ELR (cell line): Measurements from ENCODE around the gene UGGT1.
A peak's percentile ranks its signal among the peaks of the same experiment; 100 is the strongest.
"Not testable (repeated sequence)": the region's sequence is repeated elsewhere in the genome, so short reads cannot be mapped to it uniquely, and the experiment has no call there.

Source experiments
- DNase-seq: peaks from one replicate; pipeline ENCODE4 v3.0.0-alpha.2; 2015; ENCODE audit warnings: low read depth

Gene UGGT1

DNA sequence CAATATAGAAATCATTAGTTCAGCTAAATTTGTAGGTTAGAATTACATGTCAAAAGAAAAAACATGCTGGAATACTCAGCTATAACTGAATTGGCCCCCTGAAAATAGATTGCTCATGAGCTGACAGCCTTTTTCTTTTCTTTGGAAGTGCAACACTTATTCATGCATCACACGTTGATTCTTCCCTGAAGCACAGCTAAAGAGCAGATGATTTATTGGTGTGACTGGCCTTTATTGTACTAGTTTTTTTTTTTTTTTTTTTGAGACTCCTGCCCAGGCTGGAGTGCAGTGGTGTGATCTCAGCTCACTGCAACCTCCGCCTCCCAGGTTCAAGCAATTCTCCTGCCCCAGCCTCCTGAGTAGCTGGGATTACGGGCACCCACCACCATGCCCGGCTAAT lies 83.1 kb downstream of the UGGT1 start:
- not testable (repeated sequence) for DNase-seq

DNA sequence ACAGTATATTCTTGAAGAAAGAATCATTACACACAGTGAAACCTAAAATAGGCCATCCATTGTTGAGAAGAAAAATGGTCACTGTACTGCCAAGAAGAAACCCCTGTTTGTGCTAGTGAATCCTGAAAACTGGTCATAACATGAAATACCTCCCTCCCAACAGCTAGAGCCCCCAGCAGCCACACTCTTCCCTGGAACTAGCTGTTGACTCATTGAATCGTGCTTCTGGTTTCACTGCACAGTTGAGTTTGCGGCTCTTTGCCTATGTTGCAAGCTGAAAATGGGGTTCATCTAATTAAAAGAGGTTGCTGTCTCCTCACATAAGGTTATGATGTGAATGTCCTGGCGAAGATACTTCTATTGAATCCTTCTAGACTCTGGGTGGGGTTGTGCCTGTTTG lies 86.3 kb downstream of the UGGT1 start:
- no peak for DNase-seq

DNA sequence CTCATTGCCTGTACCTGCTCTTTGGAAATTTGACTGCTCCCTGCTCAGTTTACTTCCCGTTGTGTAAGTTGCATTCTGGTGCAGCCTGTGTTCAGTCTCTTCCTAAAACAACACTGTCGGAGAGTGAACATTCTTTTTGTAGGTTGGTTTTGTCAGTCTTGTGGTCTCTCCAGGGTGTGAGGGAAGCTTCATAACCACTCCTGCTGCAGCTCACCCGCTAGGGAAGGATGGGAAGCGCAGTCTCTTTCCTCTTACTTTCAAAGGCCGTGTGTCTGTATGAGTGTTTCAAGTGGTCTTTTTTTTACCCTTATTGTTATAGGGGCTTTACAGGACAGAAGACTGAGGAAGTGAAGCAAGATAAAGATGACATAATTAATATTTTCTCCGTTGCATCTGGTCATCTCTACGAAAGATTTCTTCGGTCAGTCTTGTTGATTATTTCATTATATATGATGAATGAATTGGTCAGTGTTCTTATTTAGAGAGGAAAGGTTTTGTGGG lies 87.2 kb downstream of the UGGT1 start:
- no peak for DNase-seq

DNA sequence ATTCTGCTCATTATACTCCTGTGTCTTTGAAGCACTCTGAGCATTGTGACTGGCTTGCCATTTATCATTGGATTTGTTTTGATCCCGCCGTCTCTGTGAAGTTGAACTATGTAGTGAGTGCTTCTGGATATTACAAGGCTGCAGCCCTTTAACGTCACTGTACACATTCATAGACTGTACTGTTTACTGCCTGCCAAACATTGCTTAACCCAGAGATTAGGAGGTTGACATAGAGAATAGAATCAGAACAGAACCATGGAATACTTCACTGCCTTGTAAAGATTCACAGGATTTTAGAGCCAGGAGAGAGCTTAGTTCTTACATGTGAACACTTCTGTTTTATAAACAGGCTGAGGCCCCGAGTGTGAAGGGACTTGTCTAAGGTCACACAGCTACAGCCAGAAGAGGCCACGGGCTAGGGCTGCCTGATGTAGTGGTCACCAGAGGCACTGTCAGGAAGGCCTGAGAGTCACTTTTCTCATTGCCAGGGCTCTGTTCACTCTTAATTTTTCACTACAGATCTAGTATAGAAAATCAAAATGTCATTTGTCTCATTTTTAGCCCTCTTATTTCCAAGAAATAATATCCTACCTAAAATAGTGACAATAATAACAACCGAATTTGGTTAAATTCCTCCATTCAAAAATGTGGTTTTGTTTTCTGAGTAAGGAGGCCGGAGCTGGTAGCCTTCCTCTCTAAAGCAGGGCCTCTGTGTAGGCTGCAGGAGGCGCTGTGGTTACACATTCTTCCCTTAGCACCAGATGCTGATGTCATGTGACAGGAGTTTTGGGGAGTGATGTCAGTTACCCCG lies 87.9 kb downstream of the UGGT1 start:
- peak; percentile 70 for DNase-seq

DNA sequence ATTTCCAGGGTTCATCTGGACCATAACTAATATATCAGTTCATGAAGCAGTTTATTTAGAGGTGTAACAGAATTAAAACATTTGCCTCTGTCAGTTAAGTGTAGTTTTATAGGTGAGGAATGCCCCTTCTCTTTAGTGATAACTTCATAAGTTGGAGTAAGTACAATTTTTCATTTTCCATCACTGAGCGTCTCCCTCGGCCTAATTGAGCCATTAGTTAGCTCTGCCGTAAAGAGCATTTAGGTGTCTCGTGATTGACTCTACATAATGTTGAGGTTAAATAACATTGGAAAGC lies 88.4 kb downstream of the UGGT1 start:
- DNase-seq: no peak

DNA sequence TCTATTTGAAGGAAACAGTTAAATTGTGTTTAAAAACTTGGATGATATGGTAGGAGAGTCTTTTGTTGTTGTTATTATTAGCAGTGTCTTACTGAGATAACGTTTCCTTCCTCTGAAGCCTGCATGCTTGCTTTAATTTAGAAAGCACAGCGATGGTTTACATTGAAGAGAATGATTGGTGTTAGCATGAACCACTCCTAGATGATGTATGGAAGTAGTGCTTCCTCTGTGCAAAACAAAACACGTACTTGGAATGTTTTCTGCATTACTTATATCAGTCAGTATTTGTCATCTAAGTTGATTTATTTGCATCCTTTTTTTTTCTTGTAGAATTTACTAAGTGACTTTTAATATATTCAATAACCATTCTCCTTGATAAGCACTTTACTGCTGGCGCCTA lies 89.0 kb downstream of the UGGT1 start:
- peak; percentile 51 for DNase-seq

DNA sequence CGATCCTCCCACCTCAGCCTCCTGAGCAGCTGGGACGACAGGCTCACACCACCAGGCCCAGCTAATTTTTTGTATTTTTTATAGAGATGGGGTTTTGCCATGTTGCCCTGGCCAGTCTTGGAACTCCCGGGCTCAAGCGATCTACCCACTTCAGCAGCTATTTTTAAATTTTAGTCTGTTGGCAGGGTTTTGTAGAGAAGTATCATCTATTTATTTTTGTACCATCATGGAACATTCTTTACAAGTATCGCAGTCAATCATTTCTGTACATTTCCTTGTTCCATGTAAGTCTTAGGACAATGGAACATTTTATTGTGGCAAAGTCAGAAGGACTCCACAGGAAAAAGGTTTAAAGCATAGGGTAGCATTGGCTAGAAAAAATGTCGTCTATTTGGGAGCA lies 94.6 kb downstream of the UGGT1 start:
- no peak for DNase-seq

DNA sequence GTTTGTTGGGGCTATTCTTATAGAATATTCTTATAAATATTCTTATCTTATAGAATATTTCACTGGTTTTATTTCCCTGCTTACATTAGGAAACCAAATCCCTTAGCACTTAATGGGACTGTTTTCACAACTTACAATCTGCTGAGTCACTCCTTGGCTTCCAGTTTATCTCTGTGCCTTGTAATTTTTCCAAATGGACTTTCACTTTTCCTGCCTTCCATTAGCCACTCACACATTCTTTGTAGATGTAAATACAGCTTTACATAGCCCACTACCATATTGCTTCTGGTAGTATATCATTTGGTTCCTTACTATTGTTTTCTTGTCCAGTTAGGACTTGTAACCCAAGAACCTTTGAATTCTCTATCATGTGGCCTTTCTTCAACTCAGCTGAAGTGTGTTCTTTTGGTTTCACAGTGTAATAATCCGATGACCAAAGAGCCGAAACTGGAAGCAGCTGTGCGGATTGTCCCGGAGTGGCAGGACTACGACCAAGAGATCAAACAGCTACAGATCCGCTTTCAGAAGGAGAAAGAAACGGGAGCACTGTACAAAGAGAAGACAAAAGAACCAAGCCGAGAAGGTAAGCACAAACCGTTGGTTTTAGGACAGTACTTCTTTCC lies 96.1 kb downstream of the UGGT1 start:
- peak; percentile 15 for DNase-seq

DNA sequence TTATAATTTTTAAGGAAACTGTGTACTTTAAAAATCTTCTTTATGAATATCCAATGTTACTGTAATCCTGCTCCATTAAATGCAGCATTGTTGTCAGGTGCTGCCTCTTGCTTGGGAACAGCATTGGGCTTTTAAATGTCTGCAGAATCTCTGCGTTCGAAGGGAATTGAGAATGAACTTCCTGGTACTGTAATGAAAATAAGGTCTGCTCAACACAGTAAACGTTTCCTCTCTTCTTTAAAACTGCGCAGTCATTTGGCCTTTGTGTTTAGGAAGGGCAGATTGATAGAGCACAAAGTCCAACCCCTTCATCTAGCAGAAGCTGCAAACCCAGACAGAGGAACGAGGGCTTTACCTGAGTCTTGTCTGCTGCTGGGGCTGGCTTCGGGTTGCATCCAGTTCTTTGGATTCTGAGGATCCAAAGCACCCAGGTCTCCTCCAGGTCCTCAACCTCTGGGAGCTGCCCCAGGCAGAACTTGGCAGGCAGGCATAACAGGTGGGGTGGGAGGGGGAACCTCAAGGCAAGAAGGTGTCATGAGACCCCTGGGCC lies 104.5 kb downstream of the UGGT1 start:
- no peak for DNase-seq

DNA sequence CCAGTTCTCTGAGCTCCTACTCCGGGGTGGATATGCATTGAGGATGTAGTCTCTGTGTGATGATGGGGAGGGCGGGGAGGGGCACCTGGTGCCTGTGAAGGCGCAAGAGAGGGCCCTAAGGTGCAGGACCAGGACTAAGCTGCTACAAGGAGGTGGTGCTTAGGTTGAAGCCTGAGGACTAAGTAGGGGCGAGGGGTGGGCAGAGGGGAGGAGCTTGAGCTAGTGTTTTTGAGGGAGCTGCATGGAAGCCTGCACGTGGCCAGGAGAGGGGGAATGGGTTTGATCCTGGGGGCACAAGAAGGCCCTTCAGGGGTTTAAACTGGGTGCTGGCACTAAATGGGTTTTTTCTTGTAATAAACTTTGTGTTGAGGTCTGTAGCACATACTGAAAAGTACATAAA lies 105.0 kb downstream of the UGGT1 start:
- DNase-seq: no peak

DNA sequence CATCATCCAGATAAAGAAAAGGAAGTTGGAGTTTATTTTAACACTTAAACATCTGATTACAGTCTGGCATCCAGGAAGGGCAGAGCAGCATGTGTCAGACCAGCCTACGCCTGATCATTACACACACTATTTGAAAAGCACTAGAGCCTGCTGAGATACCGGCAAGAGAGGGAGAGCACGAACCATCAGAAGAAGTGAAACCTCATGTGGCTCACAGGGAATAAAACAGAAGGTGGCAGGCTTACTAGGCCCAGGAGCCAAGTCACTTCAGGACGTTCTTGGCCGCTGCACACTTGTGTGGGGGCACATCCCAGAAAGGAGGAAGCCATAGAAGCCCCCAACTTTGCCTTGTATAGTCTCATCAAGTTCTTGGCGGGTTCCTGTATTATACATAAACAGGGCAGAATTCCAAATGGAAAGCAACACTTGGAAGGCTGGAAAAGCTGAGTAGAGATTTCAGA lies 105.5 kb downstream of the UGGT1 start:
- peak; percentile 12 for DNase-seq

DNA sequence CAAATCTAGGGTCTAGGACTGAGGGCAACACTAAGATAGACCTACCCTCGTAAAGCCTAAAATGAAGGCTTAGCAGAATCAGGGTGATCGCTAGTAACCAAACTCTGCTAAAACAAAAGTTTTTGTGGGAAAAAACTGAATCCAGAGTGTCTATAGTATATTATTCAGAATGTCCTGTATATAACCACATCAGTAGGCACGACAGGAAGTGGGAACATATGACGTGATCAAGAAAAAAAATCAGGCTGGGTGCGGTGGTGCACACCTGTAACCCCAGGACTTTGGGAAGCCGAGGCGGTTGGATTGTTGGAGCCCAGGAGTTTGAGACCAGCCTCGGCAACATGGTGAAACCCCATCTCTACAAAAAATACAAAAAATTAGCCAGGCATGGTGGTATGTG lies 106.1 kb downstream of the UGGT1 start:
- no peak for DNase-seq

DNA sequence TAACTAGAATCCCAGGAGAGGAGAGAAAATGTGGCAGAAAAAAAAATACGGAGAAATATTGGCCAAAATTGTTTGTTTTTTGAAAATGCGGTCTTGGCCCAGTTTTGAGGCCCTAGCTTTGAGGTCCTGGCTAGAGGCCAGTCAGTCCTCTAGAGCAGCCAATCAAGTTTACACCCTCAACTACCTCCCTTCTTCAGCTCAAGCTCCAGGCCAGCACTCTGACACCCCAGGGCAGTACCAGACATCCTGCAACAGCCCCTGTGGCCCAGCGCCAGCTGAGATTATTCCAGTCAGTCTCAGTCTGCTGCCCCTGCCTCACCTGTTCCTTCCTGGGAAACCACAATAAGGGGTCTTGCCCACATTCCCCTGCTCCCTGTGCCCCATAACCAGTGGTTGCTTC lies 107.7 kb downstream of the UGGT1 start:
- no peak for DNase-seq

DNA sequence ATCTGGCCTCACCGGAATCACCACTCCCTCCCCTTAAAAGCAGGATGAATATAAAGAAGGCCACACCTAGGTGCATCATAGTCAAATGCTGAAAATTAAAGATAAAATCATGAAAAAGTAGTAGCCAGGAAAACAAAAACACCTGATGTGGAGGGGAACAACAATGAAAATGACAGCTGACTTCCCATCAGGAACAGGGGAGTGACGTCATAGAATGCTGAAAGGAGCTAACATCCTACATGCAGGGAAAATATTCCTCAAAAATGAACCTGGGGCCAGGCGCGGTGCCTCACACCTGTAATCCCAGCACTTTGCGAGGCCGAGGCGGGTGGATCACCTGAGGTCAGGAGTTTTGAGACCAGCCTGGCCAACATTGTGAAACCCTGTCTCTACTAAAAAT lies 108.1 kb downstream of the UGGT1 start:
- DNase-seq: no peak

DNA sequence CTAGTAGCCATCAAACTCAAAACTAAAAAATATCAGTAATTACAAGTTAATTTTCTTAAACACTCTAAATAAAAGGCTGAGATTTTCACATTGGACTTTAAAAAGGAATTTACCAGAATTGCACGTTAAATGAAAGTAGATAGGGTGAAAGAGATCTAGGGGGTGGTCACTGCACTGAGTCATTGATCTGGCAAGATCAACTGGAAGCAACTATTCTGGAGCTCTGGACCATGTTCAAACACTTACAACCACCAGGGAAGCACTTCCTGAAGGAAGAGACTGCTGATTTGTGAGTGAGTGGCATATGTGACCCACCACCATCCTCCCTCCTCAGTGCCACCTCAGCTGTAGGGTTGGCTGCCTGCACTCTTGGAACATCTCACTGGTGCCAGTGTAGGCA lies 111.8 kb downstream of the UGGT1 start:
- no peak for DNase-seq

DNA sequence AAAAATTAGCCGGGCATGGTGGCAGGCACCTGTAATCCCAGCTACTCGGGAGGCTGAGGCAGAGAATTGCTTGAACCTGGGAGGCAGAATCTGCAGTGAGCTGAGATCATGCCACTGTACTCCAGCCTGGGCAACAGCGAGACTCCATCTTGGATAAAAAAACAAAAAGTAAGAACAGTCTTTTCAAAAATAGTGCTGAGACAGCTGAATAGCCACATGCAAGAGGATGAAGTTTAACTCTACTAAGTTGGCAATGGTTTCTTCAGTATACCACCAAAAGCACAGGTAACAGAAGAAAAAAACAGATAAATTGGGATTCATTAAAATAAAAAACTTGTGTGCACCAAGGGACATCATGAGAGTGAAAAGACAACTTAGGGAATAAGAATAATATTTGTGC lies 115.2 kb downstream of the UGGT1 start:
- DNase-seq: no peak

DNA sequence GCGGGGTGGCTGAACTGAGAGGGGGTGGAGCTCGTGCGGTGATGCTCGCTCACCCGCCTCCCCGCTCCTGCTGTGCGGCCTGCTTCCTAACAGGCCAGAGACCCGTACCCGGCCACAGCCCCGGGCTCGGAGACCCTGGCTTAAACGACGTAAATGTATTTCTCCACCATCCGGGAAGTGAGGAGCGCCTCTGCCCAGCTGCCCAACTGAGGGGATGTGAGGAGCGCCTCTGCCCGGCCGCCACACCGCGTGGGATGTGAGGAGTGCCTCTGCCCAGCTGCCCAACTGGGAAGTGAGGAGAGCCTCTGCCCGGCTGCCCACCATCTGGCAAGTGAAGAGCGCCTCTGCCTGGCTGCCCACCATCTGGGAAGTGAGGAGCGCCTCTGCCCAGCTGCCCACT lies 117.0 kb downstream of the UGGT1 start:
- DNase-seq: no peak

DNA sequence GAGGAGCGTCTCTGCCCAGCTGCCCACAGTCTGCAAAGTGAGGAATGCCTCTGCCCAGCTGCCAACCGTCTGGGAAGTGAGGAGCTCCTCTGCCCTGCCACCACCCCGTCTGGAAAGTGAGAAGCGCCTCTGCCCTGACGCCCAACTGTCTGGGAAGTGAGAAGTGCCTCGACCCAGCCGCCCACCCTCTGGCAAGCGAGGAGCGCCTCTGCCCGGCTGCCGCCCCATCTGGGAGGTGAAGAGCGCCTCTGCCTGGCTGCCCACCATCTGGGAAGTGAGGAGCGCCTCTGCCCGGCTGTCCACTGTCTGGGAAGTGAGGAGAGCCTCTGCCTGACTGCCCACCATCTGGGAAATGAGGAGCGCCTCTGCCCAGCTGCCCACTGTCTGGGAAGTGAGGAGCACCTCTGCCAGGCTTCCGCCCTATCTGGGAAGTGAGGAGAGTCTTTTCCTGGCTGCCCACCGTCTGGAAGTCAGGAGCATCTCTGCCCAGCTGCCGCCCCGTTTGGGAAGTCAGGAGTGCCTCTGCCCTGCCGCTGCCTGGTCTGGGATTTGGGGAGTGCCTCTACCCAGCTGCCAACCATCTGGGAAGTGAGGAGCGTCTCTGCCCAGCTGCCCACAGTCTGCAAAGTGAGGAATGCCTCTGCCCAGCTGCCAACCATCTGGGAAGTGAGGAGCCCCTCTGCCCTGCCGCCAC lies 117.8 kb downstream of the UGGT1 start:
- DNase-seq: not testable (repeated sequence)

DNA sequence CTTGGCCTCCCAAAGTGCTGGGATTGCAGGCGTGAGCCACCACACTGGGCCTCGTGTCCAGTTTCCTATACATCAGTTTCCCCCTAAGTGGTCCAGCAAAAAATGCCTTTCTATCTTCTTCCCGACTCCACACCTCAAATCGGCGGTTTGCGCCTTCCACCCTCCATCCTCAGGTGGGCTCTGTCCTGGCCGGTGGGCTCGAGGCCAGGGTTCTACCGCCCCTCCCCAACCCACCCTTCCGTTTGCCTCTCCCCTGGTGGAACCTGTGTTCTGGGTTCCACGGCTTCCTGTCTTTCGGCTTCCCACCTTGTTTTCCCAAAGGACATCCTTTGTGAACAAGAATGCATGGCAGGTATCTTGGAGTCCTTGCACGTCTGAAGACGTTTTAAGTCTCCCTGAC lies 123.3 kb downstream of the UGGT1 start:
- no peak for DNase-seq

DNA sequence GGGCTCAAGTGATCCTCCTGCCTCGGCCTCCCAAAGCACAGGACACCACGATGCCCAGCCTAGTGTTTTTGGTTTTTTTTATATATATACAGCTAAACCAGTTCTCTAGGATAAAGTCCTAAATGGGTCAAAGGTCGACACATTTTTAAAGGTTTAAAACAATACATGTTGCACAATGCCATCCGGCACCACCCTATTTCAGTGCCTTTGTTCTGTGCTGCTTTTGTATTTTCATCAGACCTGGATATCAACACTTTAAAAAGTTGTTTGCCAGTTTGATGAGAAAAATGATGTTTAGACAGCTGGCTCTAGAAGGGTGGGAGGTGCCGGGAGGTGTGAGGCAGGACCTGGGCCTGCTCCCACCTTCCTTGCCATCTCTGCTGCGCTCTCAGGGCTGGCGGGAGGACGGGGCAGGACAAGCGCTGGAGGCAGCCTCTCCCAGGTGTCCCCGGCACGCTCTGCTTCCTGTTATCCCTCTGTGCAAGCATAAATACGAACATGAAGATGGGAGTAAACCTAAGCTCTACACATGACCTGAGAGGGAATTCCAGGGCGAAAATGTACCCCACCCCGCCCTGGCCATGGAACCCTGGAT lies 124.0 kb downstream of the UGGT1 start:
- DNase-seq: no peak

DNA sequence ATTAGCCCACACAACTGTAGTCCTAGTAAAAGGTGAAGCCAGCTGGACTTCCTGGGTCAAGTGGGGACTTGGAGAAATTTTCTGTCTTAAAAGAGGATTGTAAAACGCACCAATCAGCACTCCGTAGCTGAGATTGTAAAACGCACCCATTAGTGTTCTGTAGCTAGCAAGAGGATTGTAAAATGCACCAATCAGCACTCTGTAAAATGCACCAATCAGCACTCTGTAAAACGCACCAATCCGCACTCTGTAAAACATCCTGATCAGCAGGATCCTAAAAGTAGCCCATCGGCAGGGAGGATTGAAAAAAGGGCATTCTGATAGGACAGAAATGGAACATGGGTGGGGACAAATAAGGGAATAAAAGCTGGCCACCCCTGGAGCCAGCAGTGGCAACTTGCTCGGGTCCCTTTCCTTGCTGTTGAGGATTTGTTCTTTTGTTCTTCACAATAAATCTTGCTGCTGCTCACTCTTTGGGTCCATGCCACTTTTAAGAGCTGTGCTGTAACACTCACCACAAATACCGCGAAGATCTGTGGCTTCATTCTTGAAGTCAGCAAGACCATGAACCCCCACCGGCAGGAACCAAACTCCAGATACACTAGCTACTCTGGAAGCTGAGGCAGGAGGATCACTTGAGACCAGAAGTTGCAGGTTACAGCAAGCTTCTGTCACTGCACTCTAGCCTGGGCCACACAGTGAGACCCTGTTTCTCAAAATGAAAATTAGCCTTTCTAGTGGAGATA lies 125.1 kb downstream of the UGGT1 start:
- DNase-seq: no peak

DNA sequence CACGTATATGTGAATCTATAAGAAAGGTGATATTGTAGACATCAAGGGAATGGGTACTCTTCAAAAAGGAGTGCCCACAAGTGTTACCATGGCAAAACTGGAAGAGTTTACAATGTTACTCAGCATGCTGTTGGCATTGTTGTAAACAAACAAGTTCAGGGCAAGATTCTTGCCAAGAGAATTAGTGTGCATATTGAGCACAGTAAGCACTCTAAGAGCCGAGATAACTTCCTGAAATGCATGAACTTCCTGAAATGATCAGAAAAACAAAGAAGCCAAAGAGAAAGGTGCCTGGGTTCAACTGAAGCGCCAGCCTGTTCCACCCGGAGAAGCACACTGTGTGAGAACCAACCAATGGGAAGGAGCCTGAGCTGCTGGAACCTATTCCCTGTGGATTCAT lies 126.7 kb downstream of the UGGT1 start:
- DNase-seq: no peak
